HCT116 (cell line): Measurements from ENCODE around the gene NDUFS2. TPM values are rescaled to one million over a fixed set of nuclear protein-coding genes. Genes with fewer than 3 reads are reported as not detected.

Source experiments
- ATAC-seq: fragments of 200-7000 bp; cut with Tn5 transposase; 2 replicates; pipeline ENCODE4 v1.9.1; 2020; ENCODE audit warnings: mild to moderate bottlenecking, moderate library complexity
- BruUV-seq: library from RNA; stranded (reverse); fragments of 400-500 nt; replicated peaks from 2 replicates; lab custom pipeline; 2021; lab: Mats Ljungman, UMichigan
- CTCF ChIA-PET: fragments of 300-600 bp; sonication (Branson Sonifier 250); formaldehyde crosslinking; loops from one replicate; lab custom pipeline; 2021; ENCODE audit warnings: antibody characterized with exemption; lab: Charles Lee
- POLR2A ChIA-PET: fragments of 300-600, 350-600 bp; sonication (Branson Sonifier 250); formaldehyde crosslinking; loops from one replicate; lab custom pipeline; 2021; ENCODE audit warnings: antibody characterized with exemption; lab: Charles Lee
- RAD21 ChIA-PET, 2 experiments: fragments of 300-600 bp; sonication (Branson Sonifier 250); formaldehyde crosslinking; loops; one replicate each; lab custom pipeline; 2023; ENCODE audit warnings: low total read pairs in 2 of 2; ENCODE audit not compliant: uncharacterized antibody in 2 of 2, unreplicated experiment in 2 of 2, low non-redundant PET in 1 of 2; lab: Charles Lee
- DNase-seq: peaks from one replicate; pipeline ENCODE4 v3.0.0-alpha.2; 2010; ENCODE audit warnings: low read depth, low spot score
- H2AFZ ChIP-seq: fragments of 200-600 bp; shearing (Covaris generic), sonication (generic); 2 replicates; pipeline ENCODE4 v1.6.1; 2017; ENCODE audit warnings: low read depth, mixed run types, mixed read lengths, antibody characterized with exemption, low read length; ENCODE audit not compliant: poor library complexity, severe bottlenecking
- H3K27ac ChIP-seq: 2 replicates; pipeline ENCODE4 v1.5.1; 2012; ENCODE audit warnings: low read depth, low read length
- H3K27me3 ChIP-seq: fragments of 200-600 bp; sonication (generic); 2 replicates; pipeline ENCODE4 v1.6.1; 2016; ENCODE audit warnings: mixed run types, low read length, mixed read lengths; ENCODE audit not compliant: insufficient read depth
- H3K36me3 ChIP-seq, 2 experiments: fragments of 200-500 bp in 1 of 2; fragments of 200-600 bp in 1 of 2; sonication (Bioruptor generic) in 1 of 2; sonication (generic) in 1 of 2; 2 replicates each; pipeline versions ENCODE4 v1.5.1 to v1.6.1; 2014 to 2016; ENCODE audit warnings: low read length in 2 of 2, inconsistent platforms in 1 of 2, mixed read lengths in 1 of 2, mixed run types in 1 of 2; ENCODE audit not compliant: insufficient read depth in 2 of 2, control insufficient read depth in 1 of 2
- H3K4me1 ChIP-seq, 2 experiments: fragments of 200-600 bp in 1 of 2; sonication (generic) in 1 of 2; 2 replicates each; pipeline versions ENCODE4 v1.5.1 to v1.6.1; 2012 to 2017; ENCODE audit warnings: low read length in 2 of 2, inconsistent platforms in 1 of 2, mild to moderate bottlenecking in 1 of 2, mixed read lengths in 1 of 2, mixed run types in 1 of 2, moderate library complexity in 1 of 2; ENCODE audit not compliant: insufficient read depth in 2 of 2, control insufficient read depth in 1 of 2
- H3K4me2 ChIP-seq: fragments of 200-600 bp; sonication (generic); 2 replicates; pipeline ENCODE4 v1.6.1; 2017; ENCODE audit warnings: mixed run types, low read length, mixed read lengths
- H3K4me3 ChIP-seq, 2 experiments: fragments of 200-600 bp in 1 of 2; sonication (generic) in 1 of 2; replicated peaks in 1 of 2; 2 replicates each; pipeline ENCODE4 v1.5.1; 2011 to 2016; ENCODE audit warnings: low read length in 2 of 2, control low read depth in 1 of 2, low read depth in 1 of 2, mild to moderate bottlenecking in 1 of 2, mixed read lengths in 1 of 2, mixed run types in 1 of 2
- H3K79me2 ChIP-seq: fragments of 200-600 bp; sonication (generic); 2 replicates; pipeline ENCODE4 v1.6.1; 2017; ENCODE audit warnings: mild to moderate bottlenecking, mixed run types, low read length, moderate library complexity, mixed read lengths; ENCODE audit not compliant: insufficient read depth
- H3K9ac ChIP-seq: fragments of 200-600 bp; sonication (generic); 2 replicates; pipeline ENCODE4 v1.6.1; 2016; ENCODE audit warnings: low read length, mixed read lengths
- H3K9me2 ChIP-seq: fragments of 200-600 bp; sonication (generic), shearing (Covaris generic); 2 replicates; pipeline ENCODE4 v1.6.1; 2017; ENCODE audit warnings: mixed run types, mild to moderate bottlenecking, moderate library complexity; ENCODE audit not compliant: insufficient read depth
- H3K9me3 ChIP-seq, 2 experiments: fragments of 200-500 bp in 1 of 2; fragments of 200-600 bp in 1 of 2; sonication (Bioruptor generic) in 1 of 2; sonication (generic) in 1 of 2; 2 replicates each; pipeline ENCODE4 v1.6.1; 2014 to 2017; ENCODE audit warnings: low read length in 2 of 2, mixed read lengths in 2 of 2, inconsistent platforms in 1 of 2, low read depth in 1 of 2, mild to moderate bottlenecking in 1 of 2, mixed run types in 1 of 2, moderate library complexity in 1 of 2; ENCODE audit not compliant: control insufficient read depth in 1 of 2, insufficient read depth in 1 of 2
- H4K20me1 ChIP-seq: fragments of 200-600 bp; sonication (generic), shearing (Covaris generic); 2 replicates; pipeline ENCODE4 v1.6.1; 2017; ENCODE audit warnings: mixed run types, mild to moderate bottlenecking, moderate library complexity; ENCODE audit not compliant: insufficient read depth
- CEBPB ChIP-seq: IDR thresholded peaks from 2 replicates; pipeline ENCODE4 v1.6.1; 2012; ENCODE audit warnings: low read depth
- CTCF ChIP-seq, 3 experiments: fragments of 200-600 bp in 1 of 3; sonication (generic) in 1 of 3; IDR thresholded peaks in 2 of 3; conservative IDR thresholded peaks in 1 of 3; 2 replicates each; pipeline ENCODE4 v1.5.1; 2012 to 2017; ENCODE audit warnings: low read depth in 2 of 3, low read length in 2 of 3, antibody characterized with exemption in 1 of 3, borderline replicate concordance in 1 of 3, control low read depth in 1 of 3, mild to moderate bottlenecking in 1 of 3, mixed read lengths in 1 of 3, mixed run types in 1 of 3, moderate library complexity in 1 of 3; ENCODE audit not compliant: insufficient read depth in 1 of 3
- ELF1 ChIP-seq: IDR thresholded peaks from 2 replicates; pipeline ENCODE4 v1.6.1; 2012; ENCODE audit warnings: low read depth, borderline replicate concordance
- EZH2 ChIP-seq: fragments of 200-600 bp; sonication (generic); IDR thresholded peaks from 2 replicates; pipeline ENCODE4 v1.6.1; 2017; ENCODE audit warnings: antibody characterized with exemption, mixed run types
- FOSL1 ChIP-seq: IDR thresholded peaks from 2 replicates; pipeline ENCODE4 v1.6.1; 2012; ENCODE audit warnings: low read depth
- JUND ChIP-seq: IDR thresholded peaks from 2 replicates; pipeline ENCODE4 v1.6.1; 2012
- POLR2A ChIP-seq: IDR thresholded peaks from 2 replicates; pipeline ENCODE4 v1.7.0; 2011; ENCODE audit warnings: borderline replicate concordance; ENCODE audit not compliant: insufficient read depth, insufficient read length; ENCODE audit errors: extremely low read depth
- POLR2AphosphoS5 ChIP-seq: IDR thresholded peaks from 2 replicates; pipeline ENCODE4 v1.6.1; 2011; ENCODE audit warnings: mild to moderate bottlenecking, low read depth, low read length, moderate library complexity
- SIN3A ChIP-seq: IDR thresholded peaks from 2 replicates; pipeline ENCODE4 v1.6.1; 2012; ENCODE audit warnings: low read depth
- SRF ChIP-seq: IDR thresholded peaks from 2 replicates; pipeline ENCODE4 v1.6.1; 2012; ENCODE audit warnings: low read depth
- TCF7L2 ChIP-seq: IDR thresholded peaks from 2 replicates; pipeline ENCODE4 v1.7.0; 2011; ENCODE audit warnings: borderline replicate concordance, inconsistent platforms; ENCODE audit not compliant: insufficient read depth, insufficient read length; ENCODE audit errors: extremely low read depth
- YY1 ChIP-seq: IDR thresholded peaks from 2 replicates; pipeline ENCODE4 v1.6.1; 2011; ENCODE audit warnings: low read length, low read depth, moderate library complexity, mild to moderate bottlenecking; ENCODE audit not compliant: insufficient replicate concordance; ENCODE audit errors: extremely low read depth
- ZFX ChIP-seq: fragments of 450-650 bp; IDR thresholded peaks from 2 replicates; pipeline ENCODE4 v1.6.1; 2017
- intact Hi-C: fragments of 100-400 bp; cut with micrococcal nuclease; formaldehyde crosslinking; loops from 2 replicates; pipeline ENCODE4 v1.10.0; 2022
- total RNA-seq: library from RNA; stranded (reverse); gene quantifications from one replicate; pipeline ENCODE4 v1.2.1, GENCODE V29; 2021; ENCODE audit not compliant: unreplicated experiment

The NDUFS2 gene
- total RNA-seq, 1 experiment from 2014 or later = 82.7 TPM

GRCh38 chr1:161159087-161159912 lies 42.9 kb upstream of the NDUFS2 start, which contains the start of gene USP21:
USP21 (plus strand) TSS chr1:161159500; CDS start chr1:161160641, 1,141 bp downstream.
- CTCF ChIA-PET = no interaction called here
- RAD21 ChIA-PET = no interaction called here
- intact Hi-C loops = no loop called here

More at GRCh38 chr1:161159087-161159912, 42.9 kb upstream of the NDUFS2 start, which contains the start of gene USP21:
- H3K27me3 ChIP-seq = no peaks in the 10 kb centered on the region
- TSS peak; percentile 33 for BruUV-seq
- peak within 1 kb of the TSS; percentile 77 to 91 for H3K4me3 ChIP-seq
- POLR2A ChIA-PET = interaction anchor here (0.6 to 0.9 kb wide), 2 partner anchors 28 to 174 kb away, joined by 4 read pairs; no protein-coding TSS in a partner anchor
- peak within 1 kb of the TSS; percentile 90 for H3K4me2 ChIP-seq
- H3K36me3 ChIP-seq = peaks cover 5 to 21% of the 10 kb centered on the region in 2 experiments; a peak in 2 of 4 replicates
- no peak within 1 kb of the TSS for H2AFZ ChIP-seq
- DNase-seq (peak; percentile 73), ATAC-seq (peak; percentile 92)
- H3K4me1 ChIP-seq = peaks cover 8 to 24% of the 10 kb centered on the region in 2 experiments; a peak in 2 of 4 replicates
- H3K9ac ChIP-seq = peak within 1 kb of the TSS; percentile 97
- H3K9me2 ChIP-seq = no peaks in the 10 kb centered on the region
- no peaks in the 10 kb centered on the region for H4K20me1 ChIP-seq
- no peak for TF ChIP-seq CEBPB
- TF ChIP-seq CTCF (IDR thresholded peaks at IDR 0.05 in 2 of 3, conservative IDR thresholded peaks at IDR 0.05 in 1 of 3; ENCODE audit: borderline replicate concordance in 1 of 3, insufficient read depth in 1 of 3, low read depth in 2 of 3, low read length in 2 of 3) = peak in 2 of 3 experiments; percentile 34 to 43; a peak in 3 of 6 replicates
- no peak for TF ChIP-seq SRF
- TF ChIP-seq ZFX = peak; percentile 39; the same call in 1 of the 2 replicates
- TF ChIP-seq YY1 = peak; percentile 99
- TF ChIP-seq FOSL1 = no peak
- TF ChIP-seq POLR2AphosphoS5 = peak; percentile 85
- peak; percentile 37 for TF ChIP-seq POLR2A
- TF ChIP-seq JUND = no peak
- TF ChIP-seq EZH2 = no peak
- TF ChIP-seq TCF7L2 = no peak
- TF ChIP-seq SIN3A = no peak
- TF ChIP-seq ELF1 = no peak
- peaks cover 16% of the 10 kb centered on the region; the same call in 1 of the 2 replicates for H3K79me2 ChIP-seq
- H3K27ac ChIP-seq = peak within 1 kb of the TSS; percentile 53
- no peaks in the 10 kb centered on the region for H3K9me3 ChIP-seq
